Suppressor macrophage treated with lipopolysaccharide for 4 hours (primary cell): ENCODE data around the gene AIMP1.
"Not testable (repeated sequence)": the region's sequence is repeated elsewhere in the genome, so short reads cannot be mapped to it uniquely, and the experiment has no call there.

Experiments used
- DNase-seq: peaks from one replicate; pipeline ENCODE4 v3.0.0-alpha.2; 2020

AIMP1 gene

DNA sequence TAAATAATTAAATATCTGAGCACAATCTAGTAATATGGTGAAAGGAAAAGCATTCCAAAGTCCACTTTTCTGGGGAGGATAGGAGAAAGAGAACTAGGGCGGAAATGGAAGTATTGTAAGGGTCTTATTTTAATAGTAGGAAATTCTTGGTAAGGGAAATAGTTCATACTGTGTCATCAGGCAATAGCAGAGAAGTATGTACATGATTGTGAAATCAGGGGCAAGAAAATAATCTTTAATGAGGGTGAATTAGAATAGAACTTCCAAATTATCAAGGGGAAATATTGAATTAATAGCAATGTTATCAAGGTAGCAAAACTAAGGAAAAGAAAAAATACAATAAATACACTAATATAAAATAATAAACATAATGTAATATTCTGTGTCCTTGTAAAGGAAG, 37.4 kb downstream of the AIMP1 start:
- no peak for DNase-seq

DNA sequence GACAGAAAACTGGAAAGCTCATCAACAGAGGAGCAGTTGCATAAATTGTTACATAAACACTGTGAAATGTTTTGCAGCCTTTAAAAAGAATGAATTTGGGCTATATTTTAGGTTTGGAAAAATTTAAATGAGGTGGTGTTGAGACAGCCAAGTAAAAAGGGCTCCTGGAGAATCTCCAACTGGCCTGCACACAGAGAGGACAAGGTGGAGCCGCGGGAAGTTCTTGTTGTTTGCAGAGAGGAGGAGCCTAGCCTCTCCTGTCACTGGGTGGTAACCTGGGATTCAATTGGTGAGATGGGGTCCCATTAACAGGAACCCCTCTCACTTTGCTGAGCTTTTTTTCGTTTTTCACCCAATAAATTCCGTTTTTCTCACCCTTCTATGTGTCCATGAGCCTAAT, 38.8 kb downstream of the AIMP1 start:
- DNase-seq = no peak

DNA sequence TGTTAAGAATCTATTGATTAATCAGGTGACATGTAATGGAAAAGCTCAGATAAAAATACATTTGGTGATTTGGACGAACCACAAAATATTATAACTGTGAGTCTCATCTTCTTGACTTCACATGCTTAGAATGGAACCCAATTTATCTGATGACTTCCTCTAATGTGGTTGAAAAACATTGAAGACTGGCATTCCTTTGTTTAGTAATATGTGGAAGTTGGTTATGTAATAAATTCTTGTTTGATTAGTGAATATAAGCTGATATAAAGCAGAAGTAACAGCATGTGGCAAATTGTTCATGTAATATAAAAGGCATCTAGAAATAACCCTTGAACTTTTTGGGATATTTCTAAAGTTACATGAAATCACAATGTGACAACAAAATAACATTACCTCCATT, 42.5 kb downstream of the AIMP1 start:
- peak; percentile 30 for DNase-seq

DNA sequence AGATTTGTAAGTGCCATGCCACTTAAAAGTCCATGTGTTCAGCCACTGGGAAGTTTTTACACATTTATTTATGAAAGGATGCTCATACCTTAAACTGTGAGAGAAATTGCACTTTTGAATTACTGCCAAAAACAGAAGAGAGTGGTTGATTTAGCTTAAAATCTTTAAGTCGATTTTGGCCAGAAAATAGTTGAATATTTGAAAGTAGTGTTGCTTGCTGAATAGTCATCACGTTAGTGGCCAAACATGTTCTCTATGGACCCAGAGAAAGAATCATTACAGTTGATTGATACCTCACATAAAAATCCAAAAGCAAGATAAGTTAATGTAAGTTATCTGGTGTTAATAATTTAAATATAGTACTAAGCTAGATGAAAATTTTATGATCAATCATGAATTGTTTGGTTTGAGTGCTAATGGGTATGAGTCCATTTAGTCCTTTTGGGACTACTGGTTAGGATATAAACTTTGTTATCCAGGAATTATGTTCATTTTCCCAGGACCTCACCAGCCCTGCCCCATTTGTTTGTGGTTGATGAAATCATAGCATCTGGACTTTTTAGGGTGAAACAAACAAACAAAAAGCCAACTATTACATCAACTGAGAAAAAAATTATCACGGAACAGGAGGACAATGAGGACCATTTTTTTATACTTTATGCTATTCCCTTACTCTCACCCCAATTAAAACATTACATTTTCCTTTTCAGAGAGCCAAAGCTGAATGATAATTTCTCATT, 45.9 kb downstream of the AIMP1 start:
- DNase-seq = no peak

DNA sequence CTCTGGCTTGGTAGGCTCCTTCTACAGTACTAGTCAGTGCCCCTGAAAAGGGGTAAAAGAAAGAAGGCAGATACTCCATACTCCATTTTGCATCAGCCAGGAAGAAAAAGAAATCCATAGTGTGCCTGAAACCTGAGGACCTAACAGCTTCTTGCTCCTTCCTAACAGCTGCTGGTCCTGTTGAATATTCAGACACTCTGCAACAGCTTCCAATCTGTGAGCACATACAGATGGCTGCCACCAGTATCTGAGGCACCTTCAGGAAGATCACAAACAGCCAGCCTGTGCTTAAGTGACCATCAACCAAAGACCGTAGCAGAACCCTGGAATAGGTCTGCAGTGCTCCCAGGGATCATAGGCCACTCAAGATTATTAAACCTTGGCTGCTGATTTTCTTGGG, 47.9 kb downstream of the AIMP1 start:
- no peak for DNase-seq

DNA sequence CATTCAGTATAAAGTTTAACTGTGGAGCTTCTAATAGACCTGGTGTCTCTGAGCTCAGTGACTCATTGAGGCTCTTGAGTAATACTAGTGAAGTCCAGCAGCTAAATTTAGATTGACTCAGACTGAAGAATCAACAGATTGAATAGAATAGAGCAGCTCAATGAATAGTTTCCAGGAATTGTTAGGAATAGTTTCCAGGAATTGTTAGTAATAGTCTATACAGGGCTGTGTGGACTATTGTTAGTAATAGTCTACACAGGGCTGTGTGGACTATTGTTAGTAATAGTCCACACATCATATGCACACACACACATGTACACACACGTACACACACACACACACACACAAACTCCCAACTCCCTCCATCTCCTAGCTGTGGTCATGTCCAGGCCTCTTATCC, 49.3 kb downstream of the AIMP1 start:
- DNase-seq = peak; percentile 73

DNA sequence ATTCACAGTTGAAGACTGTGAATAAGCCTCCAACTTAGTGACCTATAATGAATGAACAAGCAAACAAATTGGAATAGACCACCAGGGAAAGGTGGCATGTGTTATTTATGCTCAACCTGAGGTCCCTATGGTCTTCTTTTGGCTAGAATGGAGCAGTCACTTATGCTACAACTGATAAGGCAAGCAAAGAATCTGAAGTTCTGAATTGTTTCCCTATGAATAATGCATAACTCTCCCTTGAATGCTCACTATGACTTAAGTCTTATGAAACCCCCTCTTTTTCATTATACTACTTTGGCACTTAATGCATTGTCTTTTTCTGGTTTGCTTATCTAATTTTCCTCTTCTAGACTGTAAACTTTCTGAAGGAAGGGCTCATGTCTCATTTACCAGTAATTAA, 49.7 kb downstream of the AIMP1 start:
- no peak for DNase-seq

DNA sequence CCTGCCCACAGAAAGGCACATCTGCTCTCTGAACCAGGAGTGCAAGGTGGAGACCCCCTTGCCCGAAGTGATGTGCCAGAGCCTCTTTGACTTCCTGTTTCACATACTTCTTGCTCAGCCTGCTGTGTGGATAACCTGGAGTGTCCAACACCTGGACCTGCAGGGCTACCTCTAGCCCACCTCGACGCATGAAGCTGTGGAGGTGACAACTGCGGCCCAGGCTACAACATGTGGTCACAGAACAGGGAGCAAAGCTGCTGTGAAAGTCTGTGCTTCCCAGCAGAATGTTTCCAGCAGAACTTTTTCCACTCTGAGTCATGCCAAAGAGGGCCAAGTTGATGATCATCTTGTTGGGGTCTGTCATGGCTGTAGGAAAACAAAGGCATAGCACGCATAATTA, 50.7 kb downstream of the AIMP1 start:
- DNase-seq = no peak

DNA sequence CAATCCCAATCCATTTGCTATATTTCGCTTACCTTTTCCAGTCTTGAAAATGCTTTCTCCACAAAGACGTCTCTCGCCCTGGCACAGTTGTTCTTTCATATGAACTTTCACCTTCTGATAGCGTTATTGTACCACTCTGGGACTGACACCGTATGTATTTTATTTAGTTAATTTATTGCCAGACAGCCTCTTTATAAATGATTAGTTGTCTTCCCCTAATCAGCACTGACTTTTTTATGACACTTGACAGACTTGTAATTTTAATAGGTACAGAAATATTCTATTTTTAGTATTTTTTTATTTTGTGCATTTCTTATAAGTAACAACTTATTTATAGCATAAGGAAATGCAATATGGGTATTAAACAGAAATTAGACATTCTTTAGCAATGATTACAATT, 52.3 kb downstream of the AIMP1 start, which contains the start of gene GIMD1:
TSS of gene GIMD1 (minus strand) at position 101 of the 400 bp plus-strand sequence. CDS start 1,343 bp downstream, outside the sequence.
- no peak for DNase-seq

DNA sequence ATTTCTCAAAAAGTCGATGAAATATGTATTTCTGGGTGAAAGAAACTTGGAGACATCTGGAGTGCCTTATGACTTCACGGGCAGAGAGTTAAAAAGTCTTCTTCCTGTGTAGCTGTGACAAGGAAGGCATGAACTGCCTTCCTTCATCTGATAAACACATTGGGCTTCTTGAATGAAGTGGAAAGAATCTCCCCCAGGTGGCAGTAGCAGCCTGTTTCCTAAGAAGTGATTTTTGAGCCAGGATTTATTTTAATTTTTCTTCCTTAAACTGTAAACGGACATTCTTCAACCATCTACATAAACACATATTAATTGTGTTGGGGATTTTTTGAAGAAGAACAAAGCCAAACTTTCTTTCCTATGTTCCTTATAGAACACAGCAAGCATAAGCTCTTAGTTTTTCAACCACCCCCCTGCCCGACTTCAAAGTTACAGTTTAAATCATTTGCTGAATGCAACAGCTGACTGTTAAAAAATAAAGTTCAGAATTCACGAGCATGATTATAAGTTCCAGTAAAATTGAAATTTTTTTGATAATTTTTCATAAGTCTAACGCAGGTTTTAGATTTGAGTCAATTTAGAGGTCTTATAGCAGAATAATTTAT, 53.2 kb downstream of the AIMP1 start:
- peak; percentile 52 for DNase-seq

DNA sequence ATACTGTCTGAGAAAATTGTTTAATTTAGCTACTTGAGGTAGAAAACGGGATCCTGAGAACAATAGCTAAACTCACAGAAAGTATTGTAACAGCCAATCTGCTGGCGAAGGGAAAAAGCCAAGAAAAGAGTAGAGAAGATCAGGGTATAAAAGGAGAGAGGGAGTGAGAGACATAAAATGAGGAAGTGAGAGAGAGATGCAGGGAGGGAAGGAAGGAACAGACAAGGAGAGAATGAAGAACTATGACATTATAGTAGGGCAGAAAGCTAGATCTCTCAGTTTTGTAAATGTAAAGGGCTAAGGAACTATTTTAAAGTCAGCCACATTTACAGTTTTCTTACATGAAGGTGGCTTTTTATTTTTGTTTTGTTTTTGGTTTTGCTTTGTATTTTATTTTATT, 53.9 kb downstream of the AIMP1 start:
- no peak for DNase-seq

DNA sequence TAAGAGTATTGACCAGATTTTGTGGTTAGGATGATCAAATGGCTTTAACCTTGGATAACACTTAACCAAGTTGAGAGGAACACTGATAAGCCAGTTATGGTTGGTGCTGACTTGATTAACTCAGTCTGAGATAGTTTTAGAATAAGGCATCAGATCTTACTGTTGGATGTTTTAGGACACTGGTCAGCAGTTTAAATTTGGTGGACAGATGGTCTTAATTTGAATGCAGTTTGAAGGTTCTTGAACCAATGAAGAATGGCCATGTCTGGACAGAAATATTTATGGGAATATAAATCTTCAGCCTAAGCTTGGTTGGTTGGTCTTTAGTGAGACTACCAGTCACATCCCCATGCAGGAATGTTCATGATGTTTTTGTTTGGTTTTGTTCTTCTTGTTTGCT, 54.8 kb downstream of the AIMP1 start:
- no peak for DNase-seq

DNA sequence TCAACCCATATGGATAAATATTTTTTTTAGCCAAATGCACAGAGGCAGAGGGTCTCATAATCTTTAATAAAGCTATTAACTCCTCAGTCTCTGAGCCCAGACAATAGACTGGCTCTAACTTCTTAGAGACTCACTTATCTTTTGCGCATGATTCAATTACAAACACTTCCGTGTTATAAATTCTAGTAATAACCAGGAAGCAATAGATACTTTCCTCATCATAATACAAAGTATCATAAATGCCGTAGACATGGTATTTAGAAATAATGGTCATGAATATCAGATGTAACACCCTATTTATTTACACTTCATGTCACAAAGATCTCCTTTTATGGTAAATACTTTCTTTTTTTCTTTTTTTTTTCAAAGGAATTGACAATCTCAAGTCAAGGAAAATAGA, 56.7 kb downstream of the AIMP1 start:
- DNase-seq = no peak

DNA sequence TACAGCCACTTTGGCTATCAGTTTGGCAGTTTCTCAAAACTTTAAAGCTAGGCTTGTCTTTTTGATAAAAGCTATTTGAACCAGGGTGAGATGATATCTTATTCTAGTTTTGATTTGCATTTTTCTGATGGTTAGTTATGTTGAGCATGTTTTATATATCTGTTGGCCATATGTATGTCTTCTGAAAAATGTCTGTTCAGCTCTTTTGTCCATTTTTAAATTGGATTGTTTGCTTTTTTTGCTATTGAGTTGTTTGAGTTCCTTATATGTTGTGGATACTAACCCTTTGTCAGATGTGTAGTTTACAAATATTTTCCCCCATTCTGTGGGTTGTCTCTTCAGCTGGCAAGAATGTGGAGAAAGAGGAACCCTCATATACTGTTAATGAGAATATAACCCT, 63.8 kb downstream of the AIMP1 start:
- no peak for DNase-seq

DNA sequence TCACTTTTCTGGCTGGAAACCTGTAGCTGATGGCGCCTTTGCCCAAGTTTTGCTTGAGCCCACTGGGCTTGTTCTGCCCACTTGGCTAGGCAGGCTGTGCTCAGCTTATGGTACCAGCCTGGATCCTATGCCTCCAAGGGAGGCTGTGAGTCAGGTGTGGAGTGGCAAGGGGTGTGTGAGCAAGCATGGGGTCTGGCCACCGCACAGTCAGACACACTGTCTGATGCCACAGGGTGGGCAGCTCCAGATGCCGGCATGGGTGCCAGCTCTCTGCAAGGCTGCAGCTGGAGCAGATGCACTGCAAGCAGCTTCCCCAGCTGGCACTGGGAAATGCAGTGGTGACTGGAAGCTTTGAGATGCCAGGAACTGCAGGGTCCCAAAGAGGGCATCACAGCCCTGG, 68.5 kb downstream of the AIMP1 start:
- no peak for DNase-seq

DNA sequence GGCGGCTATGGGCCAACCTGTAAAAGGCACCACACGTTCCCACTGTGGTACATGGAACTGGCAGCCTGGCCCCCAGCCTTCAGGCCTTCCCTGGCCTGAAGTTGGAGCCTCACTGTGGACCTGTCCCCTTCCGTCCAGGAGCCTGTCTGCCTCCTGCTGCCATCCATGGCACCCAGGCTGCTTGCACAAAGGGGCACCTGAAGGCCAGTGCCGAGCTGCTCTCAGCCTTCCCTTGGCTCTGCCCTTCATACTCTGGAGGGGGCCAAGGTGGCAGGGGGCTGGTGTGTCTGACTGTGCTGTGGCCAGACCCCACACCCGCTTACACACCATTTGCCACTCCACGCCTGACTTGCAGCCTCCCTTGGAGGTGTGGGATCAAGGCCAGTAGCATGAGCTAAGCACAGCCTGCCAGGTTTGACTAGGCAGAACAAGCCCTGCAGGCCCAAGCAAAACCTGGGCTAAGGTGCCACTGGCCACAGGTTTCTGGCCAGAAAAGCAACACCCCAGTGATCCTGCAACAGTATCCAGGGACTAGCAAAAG, 69.6 kb downstream of the AIMP1 start:
- no peak for DNase-seq

DNA sequence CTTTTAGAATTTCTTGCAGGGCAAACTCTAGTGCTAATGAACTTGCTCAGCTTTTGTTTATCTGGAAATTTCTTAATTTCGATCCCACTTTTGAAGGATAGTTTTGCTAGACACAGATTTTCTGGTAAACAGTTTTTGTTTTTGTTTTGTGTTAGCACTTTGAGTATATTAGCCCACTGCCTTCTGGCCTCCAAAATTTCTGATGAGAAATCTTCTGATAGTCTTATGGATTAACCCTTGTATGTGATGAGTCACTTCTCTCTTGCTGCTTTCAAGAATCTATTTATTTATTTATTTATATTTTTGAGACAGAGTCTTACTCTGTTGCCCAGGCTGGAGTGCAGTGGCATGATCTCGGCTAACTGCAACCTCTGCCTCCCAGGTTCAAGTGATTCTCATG, 79.2 kb downstream of the AIMP1 start:
- DNase-seq = no peak

DNA sequence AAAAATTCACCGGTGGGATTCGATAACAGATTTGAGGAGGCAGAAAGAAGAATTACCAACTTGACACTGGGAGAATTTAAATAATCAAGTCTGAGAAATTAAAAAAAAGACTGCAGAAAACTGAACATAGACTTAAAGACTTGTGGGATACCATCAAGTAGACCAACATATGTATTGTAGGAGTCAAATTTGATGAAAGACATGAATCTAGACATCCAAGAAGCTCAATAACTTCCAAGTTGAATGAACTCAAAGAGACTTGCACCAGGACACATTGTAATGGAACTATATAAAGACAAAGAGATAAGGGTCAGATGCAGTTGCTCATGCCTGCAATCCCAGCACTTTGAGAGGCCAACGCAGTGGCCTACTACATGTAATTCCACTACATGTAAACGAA, 82.5 kb downstream of the AIMP1 start:
- not testable (repeated sequence) for DNase-seq
